Measurements from ENCODE around the gene SULT2B1. TPM values are rescaled to one million over a fixed set of nuclear protein-coding genes. Genes with fewer than 3 reads are reported as not detected.

The SULT2B1 gene
- polyA plus RNA-seq, 1 donor from 2014 or later = not detected

DNA sequence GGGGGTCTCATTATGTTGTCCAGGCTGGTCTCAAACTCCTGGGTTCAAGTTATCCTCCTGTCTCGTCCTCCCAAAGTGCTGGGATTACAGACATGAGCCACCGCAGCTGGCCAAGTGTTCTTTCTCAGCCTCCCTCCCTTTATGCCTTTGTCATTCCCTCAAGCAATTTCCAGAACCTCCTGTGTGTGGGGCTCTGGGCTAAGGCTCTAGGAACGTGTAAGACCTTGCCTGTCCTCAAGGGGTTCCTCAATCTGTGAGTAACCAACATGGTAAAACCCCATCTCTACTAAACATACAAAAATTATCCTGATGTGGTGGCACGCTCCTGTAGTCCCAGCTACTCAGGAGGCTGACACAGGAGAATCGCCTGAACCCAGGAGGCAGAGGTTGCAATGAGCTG, 39.0 kb downstream of the SULT2B1 start:
- no peak overlapping the region for H3K4me2 ChIP-seq (ENCODE audit: low read length)
- H3K36me3 ChIP-seq (ENCODE audit: insufficient read depth, low read length) = no peaks in the 10 kb centered on the region
- no peaks in the 10 kb centered on the region for H3K9me2 ChIP-seq (ENCODE audit: insufficient read depth, low read length)
- H3K27ac ChIP-seq (ENCODE audit: low read length) = no peak overlapping the region
- H4K20me1 ChIP-seq (ENCODE audit: insufficient read depth) = no peaks in the 10 kb centered on the region
- TF ChIP-seq EZH2 (IDR thresholded peaks at IDR 0.05; ENCODE audit: borderline replicate concordance, insufficient read depth, low read length, poor library complexity, severe bottlenecking) (no peak), TAF1 (IDR thresholded peaks at IDR 0.05; ENCODE audit: low read depth) (no peak), POLR2AphosphoS5 (IDR thresholded peaks at IDR 0.05) (no peak), RAD21 (conservative IDR thresholded peaks at IDR 0.05) (no peak), MXI1 (conservative IDR thresholded peaks at IDR 0.05; ENCODE audit: poor library complexity, severe bottlenecking) (no peak), EP300 (conservative IDR thresholded peaks at IDR 0.05; ENCODE audit: poor library complexity, severe bottlenecking) (no peak), SMC3 (conservative IDR thresholded peaks at IDR 0.05; ENCODE audit: poor library complexity) (no peak)
- TF ChIP-seq, protein P1, sequence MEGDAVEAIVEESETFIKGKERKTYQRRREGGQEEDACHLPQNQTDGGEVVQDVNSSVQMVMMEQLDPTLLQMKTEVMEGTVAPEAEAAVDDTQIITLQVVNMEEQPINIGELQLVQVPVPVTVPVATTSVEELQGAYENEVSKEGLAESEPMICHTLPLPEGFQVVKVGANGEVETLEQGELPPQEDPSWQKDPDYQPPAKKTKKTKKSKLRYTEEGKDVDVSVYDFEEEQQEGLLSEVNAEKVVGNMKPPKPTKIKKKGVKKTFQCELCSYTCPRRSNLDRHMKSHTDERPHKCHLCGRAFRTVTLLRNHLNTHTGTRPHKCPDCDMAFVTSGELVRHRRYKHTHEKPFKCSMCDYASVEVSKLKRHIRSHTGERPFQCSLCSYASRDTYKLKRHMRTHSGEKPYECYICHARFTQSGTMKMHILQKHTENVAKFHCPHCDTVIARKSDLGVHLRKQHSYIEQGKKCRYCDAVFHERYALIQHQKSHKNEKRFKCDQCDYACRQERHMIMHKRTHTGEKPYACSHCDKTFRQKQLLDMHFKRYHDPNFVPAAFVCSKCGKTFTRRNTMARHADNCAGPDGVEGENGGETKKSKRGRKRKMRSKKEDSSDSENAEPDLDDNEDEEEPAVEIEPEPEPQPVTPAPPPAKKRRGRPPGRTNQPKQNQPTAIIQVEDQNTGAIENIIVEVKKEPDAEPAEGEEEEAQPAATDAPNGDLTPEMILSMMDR (IDR thresholded peaks at IDR 0.05; ENCODE audit: poor library complexity, severe bottlenecking) = no peak
- TF ChIP-seq, protein P2, sequence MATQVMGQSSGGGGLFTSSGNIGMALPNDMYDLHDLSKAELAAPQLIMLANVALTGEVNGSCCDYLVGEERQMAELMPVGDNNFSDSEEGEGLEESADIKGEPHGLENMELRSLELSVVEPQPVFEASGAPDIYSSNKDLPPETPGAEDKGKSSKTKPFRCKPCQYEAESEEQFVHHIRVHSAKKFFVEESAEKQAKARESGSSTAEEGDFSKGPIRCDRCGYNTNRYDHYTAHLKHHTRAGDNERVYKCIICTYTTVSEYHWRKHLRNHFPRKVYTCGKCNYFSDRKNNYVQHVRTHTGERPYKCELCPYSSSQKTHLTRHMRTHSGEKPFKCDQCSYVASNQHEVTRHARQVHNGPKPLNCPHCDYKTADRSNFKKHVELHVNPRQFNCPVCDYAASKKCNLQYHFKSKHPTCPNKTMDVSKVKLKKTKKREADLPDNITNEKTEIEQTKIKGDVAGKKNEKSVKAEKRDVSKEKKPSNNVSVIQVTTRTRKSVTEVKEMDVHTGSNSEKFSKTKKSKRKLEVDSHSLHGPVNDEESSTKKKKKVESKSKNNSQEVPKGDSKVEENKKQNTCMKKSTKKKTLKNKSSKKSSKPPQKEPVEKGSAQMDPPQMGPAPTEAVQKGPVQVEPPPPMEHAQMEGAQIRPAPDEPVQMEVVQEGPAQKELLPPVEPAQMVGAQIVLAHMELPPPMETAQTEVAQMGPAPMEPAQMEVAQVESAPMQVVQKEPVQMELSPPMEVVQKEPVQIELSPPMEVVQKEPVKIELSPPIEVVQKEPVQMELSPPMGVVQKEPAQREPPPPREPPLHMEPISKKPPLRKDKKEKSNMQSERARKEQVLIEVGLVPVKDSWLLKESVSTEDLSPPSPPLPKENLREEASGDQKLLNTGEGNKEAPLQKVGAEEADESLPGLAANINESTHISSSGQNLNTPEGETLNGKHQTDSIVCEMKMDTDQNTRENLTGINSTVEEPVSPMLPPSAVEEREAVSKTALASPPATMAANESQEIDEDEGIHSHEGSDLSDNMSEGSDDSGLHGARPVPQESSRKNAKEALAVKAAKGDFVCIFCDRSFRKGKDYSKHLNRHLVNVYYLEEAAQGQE (IDR thresholded peaks at IDR 0.05; ENCODE audit: borderline replicate concordance) = no peak
- peaks cover 4% of the 10 kb centered on the region for H3K27me3 ChIP-seq (ENCODE audit: insufficient read depth, low read depth, low read length)
- H3K4me3 ChIP-seq (ENCODE audit: low read length) = no peak overlapping the region
- H3K79me2 ChIP-seq (replicated peaks; ENCODE audit: insufficient read depth, low read length) = no peaks in the 10 kb centered on the region
- H3F3A ChIP-seq (ENCODE audit: insufficient read depth, low read length, poor library complexity, severe bottlenecking) = no peaks in the 10 kb centered on the region
- H3K9ac ChIP-seq (ENCODE audit: low read length) = no peak overlapping the region
- no peak overlapping the region for H2AFZ ChIP-seq (ENCODE audit: low read depth, low read length)
- no peaks in the 10 kb centered on the region for H3K9me3 ChIP-seq (ENCODE audit: low read length)

DNA sequence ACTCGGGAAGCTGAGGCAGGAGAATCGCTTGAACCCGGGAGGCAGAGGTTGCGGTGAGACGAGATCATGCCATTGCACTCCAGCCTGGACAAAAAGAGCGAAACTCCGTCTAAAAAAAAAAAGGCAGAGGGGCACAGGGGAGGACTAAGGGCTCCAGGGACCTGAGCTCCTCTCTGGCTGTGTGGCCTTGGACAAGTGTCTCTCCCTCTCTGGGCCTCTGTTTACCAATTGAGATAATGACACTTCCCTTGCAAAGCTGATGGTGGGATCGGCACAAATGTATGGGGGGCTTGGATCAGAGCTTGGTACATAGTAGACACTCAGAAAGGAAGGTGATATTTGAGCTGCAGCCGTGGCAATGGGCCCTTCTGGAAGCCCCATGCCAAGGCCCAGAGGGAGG, 43.2 kb downstream of the SULT2B1 start:
- H3K9ac ChIP-seq (ENCODE audit: low read length) = no peak overlapping the region
- no peaks in the 10 kb centered on the region for H3K9me2 ChIP-seq (ENCODE audit: insufficient read depth, low read length)
- H3K27ac ChIP-seq (ENCODE audit: low read length) = no peak overlapping the region
- no peak overlapping the region for H2AFZ ChIP-seq (ENCODE audit: low read depth, low read length)
- H3F3A ChIP-seq (ENCODE audit: insufficient read depth, low read length, poor library complexity, severe bottlenecking) = no peaks in the 10 kb centered on the region
- TF ChIP-seq RAD21 (conservative IDR thresholded peaks at IDR 0.05) = no peak
- TF ChIP-seq MXI1 (conservative IDR thresholded peaks at IDR 0.05; ENCODE audit: poor library complexity, severe bottlenecking) = no peak
- TF ChIP-seq EZH2 (IDR thresholded peaks at IDR 0.05; ENCODE audit: borderline replicate concordance, insufficient read depth, low read length, poor library complexity, severe bottlenecking) = no peak
- TF ChIP-seq, protein P2 (IDR thresholded peaks at IDR 0.05; ENCODE audit: borderline replicate concordance) = no peak
- no peak for TF ChIP-seq POLR2AphosphoS5 (IDR thresholded peaks at IDR 0.05)
- TF ChIP-seq EP300 (conservative IDR thresholded peaks at IDR 0.05; ENCODE audit: poor library complexity, severe bottlenecking) = no peak
- TF ChIP-seq SMC3 (conservative IDR thresholded peaks at IDR 0.05; ENCODE audit: poor library complexity) = no peak
- TF ChIP-seq TAF1 (IDR thresholded peaks at IDR 0.05; ENCODE audit: low read depth) = no peak
- TF ChIP-seq, protein P1 (IDR thresholded peaks at IDR 0.05; ENCODE audit: poor library complexity, severe bottlenecking) = no peak
- H3K9me3 ChIP-seq (ENCODE audit: low read length) = no peaks in the 10 kb centered on the region
- no peaks in the 10 kb centered on the region for H4K20me1 ChIP-seq (ENCODE audit: insufficient read depth)
- no peak overlapping the region for H3K4me2 ChIP-seq (ENCODE audit: low read length)
- no peaks in the 10 kb centered on the region for H3K27me3 ChIP-seq (ENCODE audit: insufficient read depth, low read depth, low read length)
- no peaks in the 10 kb centered on the region for H3K36me3 ChIP-seq (ENCODE audit: insufficient read depth, low read length)
- no peaks in the 10 kb centered on the region for H3K79me2 ChIP-seq (replicated peaks; ENCODE audit: insufficient read depth, low read length)
- H3K4me3 ChIP-seq (ENCODE audit: low read length) = no peak overlapping the region

Measured in neural cell (in vitro differentiated cells).